Skeletal muscle cell (primary cell): ENCODE results near the gene ADAMTS15.

ENCODE experiments used
- DNase-seq: peaks from one replicate; pipeline ENCODE4 v3.0.0-alpha.2; 2010; ENCODE audit warnings: low read depth
- H3K4me3 ChIP-seq: 2 replicates; pipeline ENCODE4 v1.5.1; 2011; ENCODE audit warnings: low read depth, mild to moderate bottlenecking, control low read depth, low read length, moderate library complexity

ADAMTS15 gene

DNA sequence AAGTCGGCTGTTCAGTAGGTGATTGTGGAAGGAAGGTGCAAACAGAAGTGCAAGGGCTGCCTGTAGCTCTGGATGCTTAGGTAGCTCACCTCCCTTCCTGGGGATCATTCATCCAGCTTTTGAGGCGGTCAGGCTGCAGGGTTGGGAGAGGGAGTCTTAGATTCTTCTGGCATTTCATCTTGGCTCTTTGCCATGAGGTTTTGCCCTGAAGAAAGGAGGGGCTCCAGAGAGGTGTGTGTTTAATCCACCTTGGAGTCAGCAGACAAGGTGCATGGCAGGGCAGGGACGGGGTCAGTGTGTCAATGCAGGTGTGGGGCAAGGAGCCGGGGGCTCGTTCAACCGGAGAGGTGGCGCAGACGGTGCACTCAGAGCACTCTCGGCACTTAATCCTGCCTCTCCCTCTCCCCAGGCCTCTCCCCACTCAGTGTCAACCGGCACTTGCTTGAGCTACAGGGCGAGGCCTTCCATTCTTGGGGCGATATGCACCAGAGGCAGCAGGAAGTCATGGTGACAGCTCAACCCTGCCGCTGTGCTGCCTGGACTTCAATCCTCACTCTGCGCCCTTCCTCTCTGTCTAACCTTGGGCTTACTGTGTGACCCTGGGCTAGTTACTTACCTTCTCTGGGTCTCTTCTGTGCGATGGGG, 7.2 kb downstream of the ADAMTS15 start:
- no peak overlapping the region for H3K4me3 ChIP-seq
- no peak for DNase-seq

DNA sequence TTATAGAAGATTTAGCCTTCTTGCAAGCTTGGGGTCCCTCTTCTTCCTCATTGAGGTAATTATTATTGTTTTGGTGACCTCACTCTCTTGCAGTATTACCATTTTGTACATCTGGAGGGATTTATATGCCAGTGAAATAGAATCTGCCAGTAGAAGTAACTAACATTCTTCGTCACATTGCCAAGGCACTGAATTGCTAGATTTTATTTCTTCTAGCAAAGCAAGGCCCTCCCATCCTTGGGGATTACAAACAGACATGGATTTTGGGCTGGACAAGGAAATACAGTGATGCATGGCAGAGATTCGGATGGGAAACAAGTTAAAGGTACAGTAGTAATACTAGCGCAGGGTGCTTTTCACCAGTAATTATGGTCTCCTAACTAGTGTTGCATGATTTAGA, 7.8 kb downstream of the ADAMTS15 start:
- no peak for DNase-seq
- no peak overlapping the region for H3K4me3 ChIP-seq

GRCh38 chr11:130457623-130458409, 9.4 kb downstream of the ADAMTS15 start:
- DNase-seq, result no peak
- no peak overlapping the region for H3K4me3 ChIP-seq

DNA sequence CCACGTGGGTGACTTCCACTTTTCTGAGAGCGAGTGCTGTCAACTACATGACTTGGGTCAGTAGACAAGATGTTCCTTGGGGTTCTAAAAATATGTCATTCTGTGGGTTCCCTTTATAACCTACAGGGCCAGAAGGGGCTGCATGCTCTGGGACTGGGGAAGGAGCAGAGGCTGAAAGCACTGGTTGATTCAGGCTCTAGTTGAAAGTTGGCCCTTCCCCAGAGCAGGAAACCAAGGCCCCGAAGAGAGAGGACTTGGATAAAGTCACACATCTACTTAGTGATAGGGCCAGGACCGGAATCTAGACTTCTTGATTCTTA, 9.9 kb downstream of the ADAMTS15 start:
- no peak for DNase-seq
- H3K4me3 ChIP-seq, result no peak overlapping the region

- H3K4me3 ChIP-seq, result no peak overlapping the region
- no peak for DNase-seq
These were observed 11.1 kb downstream of the ADAMTS15 start for GRCh38 chr11:130459521-130459920.

DNA sequence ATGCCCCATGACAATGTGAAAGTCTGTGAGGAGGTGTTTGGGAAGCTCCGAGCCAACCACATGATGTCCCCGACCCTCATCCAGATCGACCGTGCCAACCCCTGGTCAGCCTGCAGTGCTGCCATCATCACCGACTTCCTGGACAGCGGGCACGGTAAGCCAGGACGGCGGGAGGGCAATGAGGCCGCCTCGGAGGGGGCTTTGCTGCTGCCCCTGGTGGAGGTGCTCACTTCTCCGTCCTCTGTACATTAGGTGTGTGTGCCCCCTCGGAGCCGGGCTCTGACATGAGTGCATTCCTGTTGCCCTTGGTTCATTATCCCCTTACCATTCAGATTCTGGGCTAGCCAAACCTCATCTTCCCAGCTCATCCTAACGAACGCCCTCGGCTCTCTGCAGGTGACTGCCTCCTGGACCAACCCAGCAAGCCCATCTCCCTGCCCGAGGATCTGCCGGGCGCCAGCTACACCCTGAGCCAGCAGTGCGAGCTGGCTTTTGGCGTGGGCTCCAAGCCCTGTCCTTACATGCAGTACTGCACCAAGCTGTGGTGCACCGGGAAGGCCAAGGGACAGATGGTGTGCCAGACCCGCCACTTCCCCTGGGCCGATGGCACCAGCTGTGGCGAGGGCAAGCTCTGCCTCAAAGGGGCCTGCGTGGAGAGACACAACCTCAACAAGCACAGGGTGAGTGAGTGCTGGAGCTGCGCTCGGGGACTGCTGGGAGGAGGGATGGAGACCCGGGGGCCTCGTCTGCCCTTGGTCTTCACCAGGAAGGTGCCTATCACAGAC, 13.8 kb downstream of the ADAMTS15 start:
- DNase-seq, result no peak
- no peak overlapping the region for H3K4me3 ChIP-seq

DNA sequence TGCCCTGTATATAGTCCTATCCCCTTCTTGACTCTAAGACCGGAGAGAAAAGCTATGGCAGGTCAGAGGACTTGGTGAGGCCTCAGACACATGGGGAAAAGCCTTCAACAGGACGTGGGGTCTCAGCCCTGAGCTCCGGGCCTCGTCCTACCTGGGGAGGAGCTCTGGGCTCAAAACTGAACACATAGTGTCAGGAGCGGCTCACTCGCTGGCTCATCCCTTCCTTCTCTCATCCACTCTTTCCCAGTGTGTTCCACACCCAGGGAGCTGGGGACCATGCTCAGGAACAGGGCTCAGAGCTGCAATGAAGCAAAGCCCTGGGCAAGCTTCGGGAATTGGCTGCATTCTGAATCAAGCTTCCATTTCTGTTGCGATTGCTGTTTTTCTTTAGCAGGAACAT, 14.5 kb downstream of the ADAMTS15 start:
- no peak for DNase-seq
- no peak overlapping the region for H3K4me3 ChIP-seq

DNA sequence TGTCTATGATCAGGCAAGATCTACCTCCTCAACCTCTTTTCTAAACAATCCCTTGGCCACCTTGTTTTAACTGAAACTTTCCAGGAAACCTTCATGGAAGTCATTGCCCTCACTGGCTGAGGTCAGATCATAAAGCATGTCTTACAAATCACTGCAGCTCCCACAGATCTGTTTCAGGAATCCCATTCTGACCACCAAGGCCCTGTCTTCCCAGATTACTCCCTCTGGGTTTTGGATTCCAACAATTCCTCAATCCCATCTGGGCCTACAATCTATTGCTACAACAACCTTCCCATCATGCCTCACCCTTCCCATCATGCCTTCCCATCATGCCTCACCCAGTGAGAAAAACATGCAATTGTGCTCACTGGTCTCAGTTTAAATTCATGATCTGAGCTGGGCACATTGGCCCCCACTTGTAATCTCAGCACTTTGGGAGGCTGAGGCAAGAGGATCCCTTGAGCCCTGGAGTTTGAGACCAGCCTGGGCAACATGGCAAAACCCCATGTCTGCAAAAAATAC, 15.9 kb downstream of the ADAMTS15 start:
- H3K4me3 ChIP-seq, result no peak overlapping the region
- no peak for DNase-seq

GRCh38 chr11:130465263-130465662, 16.8 kb downstream of the ADAMTS15 start:
- H3K4me3 ChIP-seq, result no peak overlapping the region
- DNase-seq, result no peak

DNA sequence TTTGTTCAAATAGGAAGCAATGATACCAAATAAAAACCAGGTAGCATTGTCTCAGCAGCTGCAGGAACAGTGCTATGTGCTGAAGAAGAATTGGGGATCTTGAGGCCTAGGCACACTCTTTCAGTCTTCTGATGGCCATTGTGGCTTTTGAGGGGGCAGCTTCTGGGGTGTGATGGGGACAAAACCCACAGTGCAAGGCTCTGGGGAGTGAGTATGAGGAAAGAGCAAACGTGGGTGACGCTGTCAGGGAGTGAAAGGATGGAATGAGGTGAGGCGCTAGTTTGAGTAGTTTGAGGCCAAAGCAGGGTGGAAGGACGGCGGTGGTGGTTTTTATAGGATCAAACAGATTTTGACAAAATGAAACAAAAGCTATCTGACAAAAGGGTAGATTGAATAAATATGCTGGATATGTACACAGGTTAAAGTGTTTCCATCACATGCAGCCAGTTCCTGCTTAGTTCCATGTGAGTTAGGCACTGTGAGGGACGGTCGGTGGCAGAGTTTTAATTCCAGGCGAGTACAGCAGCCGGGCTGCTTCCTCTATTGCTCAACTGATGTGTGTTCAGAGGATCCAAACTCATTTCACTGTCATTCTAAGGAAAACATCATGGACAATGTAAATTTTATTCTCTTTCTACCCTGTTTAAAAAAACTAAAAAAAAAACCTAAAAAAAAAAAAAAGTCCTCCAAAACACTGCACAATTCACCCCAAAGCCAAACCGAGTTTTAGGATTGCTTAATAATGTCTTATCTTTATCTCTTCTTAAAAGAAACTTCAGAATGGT, 18.9 kb downstream of the ADAMTS15 start:
- no peak for DNase-seq
- no peak overlapping the region for H3K4me3 ChIP-seq

DNA sequence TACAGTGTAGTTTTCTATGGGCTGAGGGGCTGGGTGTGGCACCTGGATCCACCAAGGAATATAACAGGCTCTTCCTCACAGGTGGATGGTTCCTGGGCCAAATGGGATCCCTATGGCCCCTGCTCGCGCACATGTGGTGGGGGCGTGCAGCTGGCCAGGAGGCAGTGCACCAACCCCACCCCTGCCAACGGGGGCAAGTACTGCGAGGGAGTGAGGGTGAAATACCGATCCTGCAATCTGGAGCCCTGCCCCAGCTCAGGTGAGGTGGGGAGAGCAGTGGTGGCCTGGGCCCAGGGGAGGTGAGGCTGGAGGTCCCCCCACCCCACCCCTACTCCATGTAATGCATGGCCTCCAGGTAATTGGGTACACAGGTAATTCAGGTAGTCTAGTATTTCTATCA, 20.7 kb downstream of the ADAMTS15 start:
- no peak for DNase-seq
- H3K4me3 ChIP-seq, result no peak overlapping the region

GRCh38 chr11:130470832-130471706, 22.6 kb downstream of the ADAMTS15 start:
- DNase-seq, result no peak
- H3K4me3 ChIP-seq, result no peak overlapping the region

GRCh38 chr11:130471731-130472433, 23.4 kb downstream of the ADAMTS15 start:
- H3K4me3 ChIP-seq, result no peak overlapping the region
- DNase-seq, result no peak

- no peak overlapping the region for H3K4me3 ChIP-seq
- DNase-seq, result no peak
These were observed 24.1 kb downstream of the ADAMTS15 start for GRCh38 chr11:130472434-130472961.

- H3K4me3 ChIP-seq, result no peak overlapping the region
- DNase-seq, result no peak
These were observed 24.8 kb downstream of the ADAMTS15 start for GRCh38 chr11:130473056-130473794.

DNA sequence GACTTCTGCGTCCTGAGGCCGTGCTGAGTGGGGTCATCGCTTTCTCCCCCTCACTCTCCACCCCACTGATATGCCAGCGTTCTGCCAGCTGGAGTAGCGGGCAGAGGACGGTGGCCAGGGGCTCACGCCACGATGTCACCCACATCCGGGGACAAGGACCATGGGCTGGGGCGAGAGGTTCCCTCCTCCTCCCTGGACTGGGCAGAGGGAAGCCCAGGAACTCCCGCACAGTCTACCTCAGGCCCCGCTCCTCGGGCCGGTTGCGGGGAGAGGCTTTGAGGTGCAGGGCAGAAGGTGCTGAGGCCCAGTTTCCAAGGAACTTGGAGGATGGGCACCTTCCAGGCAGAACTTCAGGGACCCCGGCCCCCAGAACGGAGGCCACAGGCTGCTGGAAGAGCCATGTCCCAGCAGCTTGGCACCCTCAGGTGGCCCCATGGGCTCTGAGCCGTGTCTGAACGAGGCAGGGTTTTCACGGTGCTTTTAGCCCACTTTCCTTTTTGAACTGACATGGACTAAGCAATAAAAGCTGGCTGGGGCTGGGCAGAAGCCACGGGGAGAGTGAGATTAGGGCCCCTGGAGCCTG, 25.4 kb downstream of the ADAMTS15 start:
- no peak for DNase-seq
- H3K4me3 ChIP-seq, result no peak overlapping the region
